GM19438 (cell line): ENCODE results near the gene NCK2.
A peak's percentile ranks its signal among the peaks of the same experiment; 100 is the strongest.

ENCODE experiments used
- ATAC-seq: cut with Tn5 transposase; IDR thresholded peaks from one replicate; pipeline ENCODE4 v1.9.1; 2021; ENCODE audit warnings: low read depth; ENCODE audit not compliant: unreplicated experiment

The NCK2 gene

DNA sequence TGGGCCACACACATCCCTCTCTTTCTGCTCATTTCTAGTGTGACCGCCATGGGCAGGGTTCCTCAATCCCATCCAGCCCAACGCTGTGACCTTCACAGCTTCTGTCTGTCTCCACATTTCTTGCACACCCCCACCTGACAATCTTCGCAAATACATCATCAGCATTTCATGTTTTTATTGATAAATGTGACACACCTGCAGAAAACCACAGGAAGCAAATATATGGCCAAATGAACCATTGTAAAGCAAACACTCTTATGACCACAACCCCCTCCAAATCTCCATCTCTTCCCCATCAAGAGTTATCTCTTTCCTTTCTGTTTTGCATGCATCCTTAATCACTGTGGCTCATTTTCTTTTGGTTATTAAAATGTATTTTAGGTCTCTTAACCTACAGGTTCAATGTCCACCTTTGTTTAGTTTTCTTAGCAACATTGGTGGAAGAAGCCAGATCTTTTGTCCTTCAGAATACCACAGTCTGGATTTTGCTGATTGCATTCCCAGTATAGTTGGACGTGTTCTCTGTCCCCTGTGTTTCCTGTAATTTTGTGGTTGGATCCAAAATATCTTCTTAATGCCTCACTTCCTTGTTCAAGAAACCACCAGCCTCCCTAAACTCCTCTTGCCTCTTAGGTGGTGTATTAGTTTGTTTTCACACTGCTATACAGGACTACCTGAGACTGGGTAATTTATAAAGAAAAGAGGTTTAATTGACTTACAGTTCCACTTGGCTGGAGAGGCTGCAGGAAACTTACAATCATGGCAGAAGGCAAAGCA lies 9.8 kb upstream of the NCK2 start:
- ATAC-seq, result no peak

DNA sequence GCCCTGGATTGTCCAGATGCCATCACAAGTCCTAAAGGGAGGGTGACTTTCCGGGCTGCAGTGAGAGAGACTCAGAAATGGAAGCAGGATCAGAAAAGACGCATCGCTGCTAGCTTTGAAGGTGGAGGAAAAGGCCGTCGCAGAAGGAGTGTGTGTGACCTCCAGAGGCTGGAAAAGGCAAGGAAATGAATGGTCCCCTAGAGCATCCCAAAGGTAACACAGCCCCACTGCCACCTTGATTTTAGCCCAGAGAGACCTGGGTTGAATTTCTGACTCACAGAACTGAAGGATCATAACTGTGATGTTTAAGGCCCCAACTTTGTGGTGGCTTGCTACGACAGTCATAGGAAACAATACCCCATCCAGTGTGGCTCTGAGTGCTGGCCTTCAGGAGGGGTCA lies 8.6 kb upstream of the NCK2 start:
- ATAC-seq, result no peak

DNA sequence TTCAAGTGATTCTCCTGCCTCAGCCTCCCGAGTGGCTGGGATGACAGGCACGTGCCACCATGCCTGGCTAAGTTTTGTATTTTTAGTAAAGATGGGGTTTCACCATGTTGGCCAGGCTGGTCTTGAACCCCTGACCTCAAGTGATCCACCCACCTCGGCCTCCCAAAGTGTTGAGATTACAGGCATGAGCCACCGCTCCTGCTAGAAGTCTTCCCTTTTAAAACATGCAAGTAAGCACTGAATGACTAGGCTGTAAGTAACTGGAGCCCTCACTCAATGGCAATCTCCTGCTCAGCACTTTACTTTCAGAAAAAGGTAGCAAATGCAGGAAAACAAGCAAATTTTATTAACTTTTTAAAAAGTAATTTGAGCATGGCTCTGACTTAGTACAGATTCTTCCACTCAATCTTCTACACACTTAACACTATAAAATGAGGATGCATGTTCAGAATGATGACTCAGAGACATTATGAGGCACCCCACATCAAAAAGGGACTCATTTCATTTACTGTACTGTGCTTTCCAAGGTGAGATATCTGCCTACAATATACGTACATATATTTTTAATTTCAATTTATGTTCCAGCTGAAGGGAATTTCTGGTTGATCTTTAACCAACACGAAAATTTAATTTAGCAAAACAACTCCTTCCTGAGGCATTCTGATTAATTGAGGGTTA lies 6.6 kb upstream of the NCK2 start:
- ATAC-seq, result no peak

DNA sequence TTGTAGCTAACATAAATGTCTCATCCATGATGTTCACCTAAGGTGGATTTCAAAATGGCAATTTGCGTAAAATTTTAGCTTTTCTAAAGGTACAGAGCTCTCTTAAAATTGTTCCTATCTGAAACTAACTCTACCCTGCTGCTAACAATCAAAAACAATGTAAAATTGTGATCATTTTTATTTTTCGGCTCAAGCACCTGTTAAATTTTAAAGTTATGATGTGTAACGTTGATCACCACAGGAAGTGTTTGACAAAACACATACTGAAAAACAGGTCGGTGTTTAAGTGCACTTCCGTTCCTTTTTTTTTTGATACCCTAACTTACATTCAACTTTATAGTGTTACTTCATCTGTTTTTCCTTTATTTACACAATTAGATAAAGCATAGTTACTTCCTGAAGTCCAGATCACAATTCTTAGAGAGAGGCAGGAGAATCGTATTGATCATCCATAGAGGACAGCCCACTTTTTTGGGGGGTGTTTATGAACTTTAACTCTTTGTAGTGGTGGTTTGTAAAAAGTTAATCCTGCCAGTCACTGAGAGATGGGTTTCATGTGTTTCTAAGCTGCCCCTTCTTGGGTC lies 6.0 kb upstream of the NCK2 start:
- ATAC-seq, result no peak

DNA sequence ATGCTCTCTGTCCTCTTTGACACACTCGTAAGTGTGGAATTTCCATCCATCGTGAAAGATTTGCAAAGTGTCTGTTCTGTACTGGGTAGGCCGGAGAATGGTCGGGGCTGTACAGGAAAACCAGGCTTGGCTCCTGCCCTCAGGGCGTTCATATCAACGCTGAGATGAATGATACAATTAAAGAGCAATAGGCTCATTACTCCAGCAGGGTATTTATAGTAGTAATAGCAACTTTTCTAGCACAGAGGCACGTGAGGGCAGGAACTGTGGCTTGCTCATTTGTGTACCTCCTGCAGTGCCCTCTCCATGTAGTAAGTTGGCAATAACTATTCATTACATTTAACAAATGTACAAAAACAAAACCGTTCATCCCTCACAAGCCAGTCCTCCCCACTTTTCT lies 5.3 kb upstream of the NCK2 start:
- ATAC-seq, result no peak

DNA sequence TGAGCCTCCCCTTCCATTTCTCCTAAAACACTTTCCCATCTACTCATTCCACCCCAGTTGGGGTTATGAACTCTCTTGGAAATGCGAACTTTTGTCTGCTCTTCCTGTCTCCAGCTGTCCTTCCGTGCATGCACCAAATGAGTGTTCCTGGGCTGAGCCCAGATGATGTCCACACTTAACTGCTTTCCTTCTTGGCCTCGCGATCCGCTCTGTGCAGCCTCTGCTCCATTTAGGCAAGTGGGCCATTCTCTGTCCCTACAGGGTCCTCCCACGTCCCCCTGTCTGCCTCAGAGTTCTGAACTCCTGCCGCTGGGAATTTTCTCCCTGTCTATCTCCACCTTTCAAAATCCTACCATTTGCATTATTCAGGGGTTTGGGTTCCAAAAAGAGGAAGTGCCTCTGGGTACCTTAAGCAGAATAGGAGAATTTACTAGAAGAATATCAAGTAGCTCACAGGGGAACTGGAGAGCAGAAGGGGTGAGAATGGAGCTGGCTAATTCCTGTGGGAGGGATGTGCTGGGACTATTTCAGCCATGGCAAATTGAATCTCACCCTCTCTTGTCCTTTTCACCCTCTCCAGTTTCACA lies 4.7 kb upstream of the NCK2 start:
- ATAC-seq, result no peak

DNA sequence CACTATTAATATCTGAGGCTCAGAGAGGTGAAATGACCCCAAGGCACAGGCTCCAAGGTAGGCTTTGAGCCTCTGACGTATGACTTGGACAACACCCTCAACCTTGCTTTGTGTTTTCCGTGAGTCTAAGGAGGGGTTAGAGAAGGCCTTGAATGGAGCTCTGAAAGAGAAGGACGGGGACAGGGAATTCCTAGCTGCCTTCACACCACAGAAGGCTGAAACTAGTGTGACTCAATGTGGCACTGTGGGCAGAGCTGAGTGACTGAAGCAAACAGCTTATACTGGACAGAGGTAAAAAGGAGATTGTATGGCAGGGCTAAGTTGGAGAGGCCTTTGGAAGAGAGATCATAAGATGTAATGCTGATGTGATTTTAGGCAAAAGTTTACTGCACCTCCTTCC lies 3.5 kb upstream of the NCK2 start:
- ATAC-seq, result no peak

DNA sequence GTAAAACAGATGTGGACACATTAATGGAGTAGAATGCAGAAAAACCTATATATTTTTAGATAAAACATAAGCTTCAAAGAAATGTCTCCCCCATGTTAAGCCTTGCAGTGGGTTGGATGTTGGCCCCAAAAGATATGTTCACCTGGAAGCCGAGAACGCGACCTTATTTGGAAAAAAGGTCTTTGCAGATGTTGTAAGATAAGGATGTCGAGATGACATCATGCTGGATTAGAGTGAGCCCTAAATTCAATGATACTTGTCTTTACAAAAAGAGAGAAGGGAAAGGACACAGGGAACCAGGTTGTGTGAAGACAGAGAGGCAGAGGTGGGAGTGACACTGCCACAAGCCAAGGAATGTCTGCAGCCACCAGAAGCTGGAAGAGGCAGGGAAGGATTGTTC lies 3.1 kb upstream of the NCK2 start:
- no peak for ATAC-seq

DNA sequence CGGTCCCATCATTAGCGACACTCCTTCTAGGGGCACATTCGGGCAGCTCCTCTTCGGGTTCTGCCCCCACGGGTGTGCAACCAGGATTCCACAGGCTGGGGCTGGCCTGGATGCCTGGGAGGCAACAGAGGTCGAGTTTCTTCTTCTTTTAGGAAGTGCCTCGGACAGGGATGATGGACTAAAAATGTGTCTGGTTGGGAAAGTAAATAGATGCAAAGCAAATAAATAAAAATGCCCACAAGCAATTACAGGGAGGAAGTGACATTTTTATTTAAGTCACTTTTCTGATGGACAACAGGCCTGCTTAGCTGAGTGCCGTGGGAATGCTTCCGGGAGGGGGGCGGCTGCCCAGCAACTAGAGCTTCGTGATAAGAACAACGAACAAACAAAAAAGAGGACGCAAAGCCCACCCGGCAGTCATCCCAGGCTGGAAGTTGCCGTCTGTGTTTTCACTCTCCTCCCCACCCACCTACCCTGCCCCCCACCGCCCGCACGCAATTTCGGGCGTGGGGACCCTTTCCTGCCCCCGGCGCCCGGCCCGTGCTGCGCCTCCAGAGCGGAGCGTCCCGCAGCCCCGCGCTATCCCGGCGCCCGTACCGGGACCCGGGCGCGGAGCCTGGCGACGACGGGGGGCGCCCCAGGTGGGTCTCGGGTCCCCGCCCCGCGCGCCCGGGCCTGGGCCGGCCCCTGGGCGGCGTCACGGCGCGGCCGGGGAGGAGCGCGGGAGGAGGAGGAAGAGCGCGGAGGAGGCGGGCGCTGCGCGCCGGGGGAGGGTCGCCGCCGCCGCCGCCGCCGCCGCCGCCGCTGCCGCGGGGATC lies 412 bp upstream of the NCK2 start:
- peak; percentile 58 for ATAC-seq

DNA sequence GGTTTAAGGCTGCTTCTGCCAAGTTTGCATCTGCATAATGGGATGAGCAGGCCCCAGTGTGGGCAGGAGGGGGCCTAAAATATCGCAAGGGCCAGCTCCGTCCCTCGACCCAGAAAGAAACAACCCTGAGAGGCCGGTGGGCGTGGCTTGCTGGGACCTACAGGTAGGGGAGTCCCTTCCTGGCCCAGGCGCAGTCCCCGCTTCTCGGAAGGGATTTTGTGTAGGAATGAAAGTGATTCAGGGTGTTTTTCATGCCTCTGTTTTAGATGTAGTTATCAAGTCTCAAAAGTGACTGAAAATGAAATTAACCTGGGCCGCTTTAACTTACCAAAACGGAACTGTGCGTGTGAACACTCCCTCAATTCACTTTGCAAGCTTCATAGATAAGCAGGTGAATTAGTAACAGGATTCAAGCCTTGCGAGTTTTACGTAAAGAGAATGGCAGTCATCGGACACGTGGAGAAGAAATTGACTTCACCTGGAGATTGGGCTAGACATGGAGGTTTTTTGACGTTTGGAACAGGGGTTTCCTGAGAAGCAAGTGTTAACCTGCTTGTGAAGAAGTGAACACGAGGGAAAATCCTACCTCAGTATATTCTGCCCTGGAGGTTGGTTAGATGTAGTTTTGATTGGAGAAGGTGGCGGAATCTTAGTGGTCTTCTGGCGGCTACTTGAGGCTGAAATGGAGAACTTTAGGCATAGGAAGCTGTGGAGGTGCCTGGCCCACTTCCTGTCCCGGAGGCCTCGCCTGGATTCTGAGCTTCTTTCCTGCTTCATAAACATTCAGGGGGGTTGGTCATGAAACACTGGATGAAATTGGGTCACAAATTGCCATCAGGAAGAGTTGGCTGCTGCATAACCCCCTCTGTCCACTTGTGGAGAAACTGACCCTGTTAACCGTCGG lies 1.7 kb downstream of the NCK2 start:
- peak; percentile 56 for ATAC-seq

DNA sequence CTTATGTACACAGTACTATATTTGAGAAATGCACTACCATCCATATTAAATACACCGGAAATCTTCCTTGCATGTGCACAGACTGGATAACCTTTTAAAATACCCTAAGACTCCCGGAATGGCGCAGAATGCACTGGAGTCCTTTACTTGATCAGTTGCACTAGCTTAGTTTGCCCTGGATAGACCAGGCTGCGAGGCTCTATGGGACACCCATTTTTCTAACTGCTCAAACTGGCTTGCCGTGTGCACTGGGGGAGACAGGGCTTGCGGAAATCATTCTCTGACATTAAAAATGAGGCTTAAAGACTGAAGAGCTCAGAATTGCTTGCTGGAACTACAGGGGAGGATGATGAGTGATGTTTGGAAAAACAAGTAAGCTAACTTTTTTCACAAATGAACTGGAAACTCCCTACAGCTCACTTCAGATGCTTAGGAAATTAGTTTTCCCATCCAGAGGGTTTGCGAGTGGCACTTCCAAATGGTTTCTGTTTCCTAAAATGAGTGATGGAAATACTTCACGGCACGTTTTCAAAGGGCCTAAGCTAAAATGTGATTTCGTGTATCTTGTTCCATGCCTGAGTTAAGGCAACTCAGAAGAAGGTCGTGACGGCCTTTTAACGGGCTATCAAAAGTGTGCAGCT lies 2.7 kb downstream of the NCK2 start:
- no peak for ATAC-seq

DNA sequence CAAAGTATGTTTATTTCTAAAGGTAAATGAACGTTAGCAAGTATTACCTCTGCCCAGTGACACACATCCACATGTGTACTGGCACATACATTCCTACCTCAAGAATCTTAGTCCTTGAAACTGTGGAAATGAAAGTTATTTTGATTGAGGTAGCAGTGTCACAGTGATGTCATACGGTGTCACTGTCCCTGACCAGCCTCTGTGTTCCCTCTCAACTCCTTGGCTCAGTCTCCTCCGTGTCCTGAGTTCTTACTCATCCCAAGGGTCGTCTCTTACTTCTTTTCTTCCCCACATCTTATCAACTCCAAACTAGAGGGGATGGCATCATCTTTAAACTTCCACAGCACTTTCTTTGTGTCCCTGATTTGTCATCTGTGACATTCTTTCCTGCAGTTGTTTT lies 3.3 kb downstream of the NCK2 start:
- no peak for ATAC-seq

DNA sequence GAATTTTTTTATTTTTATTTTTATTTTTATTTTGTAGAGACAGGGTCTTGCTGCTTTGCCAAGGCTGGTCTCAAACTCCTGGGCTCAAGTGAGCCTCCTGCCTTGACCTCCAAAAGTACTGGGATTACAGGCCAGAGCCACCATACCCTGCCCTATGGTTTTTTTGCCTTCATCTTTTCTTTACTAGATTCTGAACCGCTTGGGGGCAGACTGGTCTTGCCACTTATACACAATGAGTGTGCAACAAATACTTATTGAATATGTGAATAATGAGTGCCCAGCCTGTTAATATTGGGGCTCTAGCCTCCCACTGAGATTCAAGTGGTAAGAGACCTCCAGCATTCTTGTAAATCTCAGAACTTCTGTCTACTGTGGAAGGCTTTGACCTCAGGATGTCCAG lies 3.9 kb downstream of the NCK2 start:
- no peak for ATAC-seq

DNA sequence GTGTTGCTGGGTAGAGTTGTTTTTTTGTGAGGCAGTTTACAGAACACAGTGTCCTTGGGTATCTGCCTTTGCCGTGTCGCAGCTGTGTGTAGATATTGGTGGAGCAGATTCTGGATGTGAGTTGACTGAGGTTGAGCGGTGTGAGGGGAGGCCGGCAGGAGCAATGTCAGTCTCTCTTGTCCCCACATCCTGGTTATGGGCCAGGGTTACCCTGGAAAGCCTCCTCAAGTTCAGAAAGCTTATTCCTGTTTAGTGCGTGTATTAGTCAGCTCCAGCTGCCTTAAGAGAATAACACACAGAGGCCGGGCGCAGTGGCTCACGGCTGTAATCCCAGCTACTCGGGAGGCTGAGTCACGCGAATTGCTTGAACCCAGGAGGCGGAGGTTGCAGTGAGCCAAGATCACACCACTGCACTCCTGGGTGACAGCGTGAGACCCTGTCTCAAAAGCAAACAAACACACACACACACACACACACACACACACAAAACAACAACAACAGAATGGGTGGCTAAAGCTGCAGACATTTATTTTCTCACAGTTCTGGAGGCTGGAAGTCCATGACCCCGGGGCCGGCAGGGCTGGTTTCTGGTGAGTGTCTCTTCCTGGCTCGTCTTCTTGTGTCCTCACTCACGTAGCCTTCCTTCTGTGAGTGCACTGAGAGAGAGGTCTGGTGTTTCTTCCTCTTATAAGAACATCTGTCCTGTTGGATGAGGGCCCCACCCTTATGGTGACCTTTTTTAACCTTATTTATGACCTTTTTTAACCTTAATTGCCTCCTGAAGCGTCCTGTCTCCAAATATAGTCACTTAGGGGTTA lies 5.1 kb downstream of the NCK2 start:
- no peak for ATAC-seq

DNA sequence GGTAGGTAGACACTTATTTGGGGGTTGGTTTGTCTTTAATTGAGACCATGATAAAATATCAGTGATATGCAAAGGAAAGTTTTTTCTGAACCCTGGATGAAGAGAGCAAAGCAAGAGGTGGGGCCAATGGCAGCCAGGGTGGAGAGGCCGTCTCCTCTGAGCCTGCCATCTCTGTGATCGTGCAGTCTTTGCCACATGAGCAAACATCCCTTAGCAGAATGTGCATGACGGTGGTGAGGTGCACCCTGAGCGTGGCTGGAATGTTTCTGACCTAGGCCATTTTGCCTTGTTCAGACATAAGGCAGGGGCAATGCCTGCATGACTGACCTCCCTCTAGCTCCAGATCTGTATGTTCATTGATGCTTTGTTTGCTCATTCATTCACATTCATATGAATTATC lies 6.0 kb downstream of the NCK2 start:
- no peak for ATAC-seq

DNA sequence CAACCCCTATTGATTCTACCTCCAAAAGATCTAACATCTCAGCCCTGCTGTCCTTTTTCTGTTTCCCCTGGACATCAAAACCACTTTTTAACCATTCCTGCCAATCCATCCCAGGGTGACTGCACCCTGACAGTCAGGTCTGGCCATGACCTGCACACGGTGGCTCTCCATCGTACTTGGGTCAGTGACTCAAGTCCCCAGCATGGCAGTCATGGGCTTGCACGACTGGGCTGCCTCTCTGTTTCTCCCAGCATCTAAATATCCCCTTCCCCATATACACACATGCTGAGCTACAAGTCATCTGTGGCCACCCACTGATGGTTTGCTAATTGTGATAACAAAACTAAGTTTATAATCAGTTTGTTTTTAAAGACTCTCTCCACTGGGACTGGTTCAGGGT lies 6.6 kb downstream of the NCK2 start:
- ATAC-seq, result no peak

DNA sequence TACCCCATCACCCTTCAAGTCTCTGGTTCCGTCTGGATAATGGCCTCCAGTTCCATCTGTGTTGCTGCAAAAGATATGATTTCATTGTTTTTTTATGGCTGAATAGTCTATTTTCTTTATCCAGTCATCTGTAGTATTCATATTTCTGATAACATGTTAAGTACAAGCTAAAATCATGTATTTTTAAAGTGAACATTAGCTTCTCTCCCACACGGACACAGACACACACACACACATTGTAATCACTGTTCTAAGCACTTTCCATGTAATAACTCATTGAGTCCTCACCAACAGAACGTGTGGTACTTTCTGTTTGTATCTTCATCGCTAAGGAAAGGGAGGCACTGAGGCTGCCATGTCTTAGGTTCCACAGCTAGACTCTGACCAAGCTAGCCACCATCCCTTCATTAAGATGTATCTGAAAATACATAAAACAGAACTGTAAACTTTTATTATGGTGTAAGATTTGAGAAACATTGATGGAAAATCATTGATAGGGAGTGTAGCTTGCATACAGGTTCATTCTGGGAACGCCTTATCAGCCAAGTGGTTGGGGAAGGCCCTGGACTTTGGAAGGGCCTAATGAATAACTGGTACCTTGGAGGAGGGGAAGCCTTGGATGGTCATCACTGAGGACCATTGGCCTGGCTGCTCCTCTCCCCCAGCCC lies 8.1 kb downstream of the NCK2 start:
- ATAC-seq, result no peak

DNA sequence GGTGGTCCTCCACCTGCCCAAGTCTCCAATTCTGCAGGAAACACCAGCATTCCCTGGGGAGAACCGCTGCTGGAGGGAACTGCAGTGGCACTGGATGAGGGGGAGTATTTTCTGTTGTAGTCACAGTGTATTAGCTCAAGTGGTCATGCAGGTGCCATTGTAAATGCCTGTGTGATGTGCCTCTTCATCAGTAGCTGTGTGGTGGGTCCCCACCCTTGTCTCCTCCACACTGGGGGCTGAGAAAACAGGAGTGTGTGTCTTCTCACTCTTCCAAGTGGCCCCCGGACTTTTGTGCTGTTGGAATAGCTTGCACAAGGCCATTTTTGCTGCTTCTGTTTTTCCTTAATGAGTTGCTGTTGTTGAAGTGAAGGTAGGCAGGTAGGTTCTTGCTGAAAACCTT lies 8.7 kb downstream of the NCK2 start:
- no peak for ATAC-seq
